Mucosa of stomach (tissue), 1 donor: ENCODE results near the gene RGS14.
A peak's percentile ranks its signal among the peaks of the same experiment; 100 is the strongest.

ENCODE experiments used
- H3K27me3 ChIP-seq: one replicate; pipeline ENCODE4 v1.7.0; 2013; ENCODE audit warnings: mild to moderate bottlenecking, low read length; ENCODE audit not compliant: control insufficient read depth, insufficient read depth
- H3K36me3 ChIP-seq: one replicate; pipeline ENCODE4 v1.7.0; 2013; ENCODE audit warnings: low read length; ENCODE audit not compliant: control insufficient read depth, insufficient read depth
- H3K4me1 ChIP-seq: one replicate; pipeline ENCODE4 v1.7.0; 2013; ENCODE audit warnings: mild to moderate bottlenecking, low read length; ENCODE audit not compliant: control insufficient read depth, insufficient read depth
- H3K4me3 ChIP-seq: one replicate; pipeline ENCODE4 v1.7.0; 2013; ENCODE audit warnings: low read length
- H3K9ac ChIP-seq: one replicate; pipeline ENCODE4 v1.7.0; 2013; ENCODE audit warnings: mild to moderate bottlenecking, low read length, moderate library complexity
- H3K9me3 ChIP-seq: one replicate; pipeline ENCODE4 v1.7.0; 2013; ENCODE audit warnings: mild to moderate bottlenecking, low read length, moderate library complexity; ENCODE audit not compliant: control insufficient read depth
- donor health status: Pancreatic carcinoma.

Gene RGS14

GRCh38 chr5:177393990-177394389 lies 36.3 kb downstream of the RGS14 start:
- no peaks in the 10 kb centered on the region for H3K9me3 ChIP-seq
- H3K9ac ChIP-seq = no peak overlapping the region
- no peak overlapping the region for H3K4me3 ChIP-seq
- peaks cover 7% of the 10 kb centered on the region for H3K4me1 ChIP-seq
- no peaks in the 10 kb centered on the region for H3K36me3 ChIP-seq
- H3K27me3 ChIP-seq = peaks cover 3% of the 10 kb centered on the region

- H3K36me3 ChIP-seq = no peaks in the 10 kb centered on the region
- peaks cover 15% of the 10 kb centered on the region for H3K27me3 ChIP-seq
- no peak overlapping the region for H3K9ac ChIP-seq
- peaks cover 12% of the 10 kb centered on the region for H3K4me1 ChIP-seq
- H3K9me3 ChIP-seq = no peaks in the 10 kb centered on the region
- no peak overlapping the region for H3K4me3 ChIP-seq
Measured at GRCh38 chr5:177396078-177396477, 38.4 kb downstream of the RGS14 start.

DNA sequence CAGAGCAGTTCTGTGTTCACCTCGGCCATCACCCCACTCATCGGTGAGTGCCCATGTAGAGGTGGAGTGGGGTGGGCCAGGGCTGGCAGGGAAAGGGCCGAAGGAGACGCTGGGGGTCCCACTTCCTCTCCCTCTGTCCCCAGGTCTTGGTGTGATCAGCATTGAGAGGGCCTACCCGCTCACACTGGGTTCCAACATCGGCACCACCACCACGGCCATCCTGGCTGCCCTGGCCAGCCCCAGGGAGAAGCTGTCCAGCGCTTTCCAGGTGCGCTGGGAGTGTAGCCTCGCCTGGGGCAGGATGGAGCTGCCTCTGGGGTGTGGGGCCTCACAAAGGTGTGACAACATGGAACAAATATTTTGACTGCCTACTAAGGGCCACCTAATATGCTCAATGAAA lies 39.1 kb downstream of the RGS14 start:
- peaks cover 12% of the 10 kb centered on the region for H3K4me1 ChIP-seq
- H3K4me3 ChIP-seq = no peak overlapping the region
- no peaks in the 10 kb centered on the region for H3K9me3 ChIP-seq
- H3K9ac ChIP-seq = no peak overlapping the region
- no peaks in the 10 kb centered on the region for H3K36me3 ChIP-seq
- peaks cover 23% of the 10 kb centered on the region for H3K27me3 ChIP-seq

DNA sequence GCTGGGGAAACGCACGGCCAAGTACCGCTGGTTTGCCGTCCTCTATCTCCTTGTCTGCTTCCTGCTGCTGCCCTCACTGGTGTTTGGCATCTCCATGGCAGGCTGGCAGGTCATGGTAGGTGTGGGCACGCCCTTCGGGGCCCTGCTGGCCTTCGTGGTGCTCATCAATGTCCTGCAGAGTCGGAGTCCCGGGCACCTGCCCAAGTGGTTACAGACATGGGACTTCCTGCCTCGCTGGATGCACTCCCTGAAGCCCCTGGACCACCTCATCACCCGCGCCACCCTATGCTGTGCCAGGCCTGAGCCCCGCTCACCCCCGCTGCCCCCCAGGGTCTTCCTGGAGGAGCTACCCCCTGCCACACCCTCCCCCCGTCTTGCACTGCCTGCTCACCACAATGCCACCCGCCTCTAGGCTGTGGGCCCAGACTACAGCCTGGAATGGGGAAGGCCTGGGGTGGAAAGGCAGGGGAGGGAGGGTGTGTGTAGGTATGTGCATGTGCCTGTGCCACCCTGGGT lies 40.2 kb downstream of the RGS14 start:
- Histone ChIP-seq H3K9ac (no peak overlapping the region), H3K4me1 (peaks cover 22% of the 10 kb centered on the region), H3K27me3 (peaks cover 34% of the 10 kb centered on the region), H3K36me3 (no peaks in the 10 kb centered on the region), H3K4me3 (no peak overlapping the region), H3K9me3 (no peaks in the 10 kb centered on the region)

DNA sequence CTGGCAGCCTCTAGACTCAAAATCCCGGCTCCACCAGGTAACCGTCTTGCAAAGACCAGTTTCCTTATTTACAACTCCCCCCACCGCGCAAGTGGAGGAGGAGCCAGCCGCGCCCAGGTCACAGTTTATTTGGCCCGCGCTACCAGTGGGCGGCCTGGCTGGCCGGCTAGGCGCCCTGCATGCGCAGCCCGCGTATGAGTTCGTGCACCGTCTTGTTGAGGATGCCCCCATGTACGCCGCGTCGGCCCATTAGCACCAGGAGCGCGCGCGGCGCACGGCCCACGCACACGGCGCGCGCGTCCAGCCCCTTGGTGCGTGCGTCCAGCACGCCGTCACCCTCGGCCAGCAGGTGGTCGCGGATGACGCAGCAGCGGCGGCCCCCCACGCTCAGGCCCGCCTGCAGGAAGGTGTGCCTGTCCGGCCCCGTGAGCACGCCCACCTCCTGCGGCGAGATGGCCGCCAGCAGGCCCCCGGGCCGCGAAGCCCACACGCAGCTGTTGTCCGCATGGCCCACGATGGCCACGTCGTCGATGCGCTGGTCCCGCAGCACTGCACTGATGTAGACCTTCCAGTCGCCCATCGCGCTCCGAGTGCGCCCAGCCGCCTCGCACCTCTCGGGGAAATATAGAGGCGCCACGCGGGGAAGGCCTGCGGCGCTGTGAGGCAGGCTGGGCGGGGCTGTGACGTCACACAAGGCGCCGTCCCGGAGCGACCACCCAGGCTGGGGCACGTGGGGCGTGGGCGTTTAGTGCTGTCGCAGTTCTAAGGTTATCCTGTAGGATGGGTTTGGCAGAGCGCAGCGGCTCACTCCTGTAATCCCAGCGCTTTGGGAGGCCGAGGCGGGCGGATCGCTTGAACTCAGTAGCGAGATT lies 42.5 kb downstream of the RGS14 start, which contains the start of gene PFN3:
Gene PFN3 (minus strand): TSS at position 665 of the 872 bp plus-strand sequence. CDS start 85 bp downstream, at position 580.
- Histone ChIP-seq H3K4me3 (no peak within 1 kb of the TSS), H3K9me3 (no peaks in the 10 kb centered on the region), H3K9ac (no peak within 1 kb of the TSS), H3K36me3 (no peaks in the 10 kb centered on the region), H3K27me3 (peaks cover 48% of the 10 kb centered on the region), H3K4me1 (peaks cover 45% of the 10 kb centered on the region)

DNA sequence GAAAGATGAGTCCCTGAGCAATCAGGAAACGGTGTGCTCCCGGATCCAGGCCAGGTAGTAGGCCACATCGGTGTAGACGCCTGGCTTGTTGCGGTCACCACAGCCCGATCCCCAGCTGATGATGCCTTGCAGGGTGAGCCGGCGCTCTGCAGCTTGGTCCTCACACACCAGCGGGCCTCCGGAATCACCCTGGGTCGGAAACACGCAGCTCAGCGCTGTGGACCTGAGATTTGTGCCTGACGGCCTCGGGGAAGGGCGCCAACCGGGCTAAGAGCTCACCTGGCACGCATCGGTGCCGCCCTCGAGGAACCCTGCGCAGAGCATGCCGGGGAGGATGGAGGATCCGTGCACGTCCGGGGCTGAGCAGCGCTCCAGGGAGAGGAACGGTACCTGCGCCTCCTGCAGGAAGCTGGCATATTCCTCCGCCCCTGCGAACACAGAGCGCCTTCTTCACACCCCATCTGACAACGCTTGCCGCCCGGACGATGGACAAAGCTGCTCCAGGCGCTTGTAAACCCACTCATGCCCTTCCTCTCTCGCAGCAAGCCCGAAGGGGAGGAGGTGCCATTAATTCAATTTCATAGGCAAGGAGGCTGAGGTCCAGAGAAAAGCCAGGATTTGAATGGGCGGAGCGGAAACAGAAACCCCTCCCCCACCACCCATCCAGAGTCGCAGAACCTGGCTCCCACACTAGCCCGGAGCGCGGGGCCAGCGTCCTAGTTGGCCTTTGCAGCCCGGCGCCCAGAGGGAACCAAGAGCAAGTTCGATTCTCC lies 44.7 kb downstream of the RGS14 start:
- Histone ChIP-seq H3K27me3 (peaks cover 47% of the 10 kb centered on the region), H3K4me3 (peak overlapping the region; percentile 49), H3K36me3 (no peaks in the 10 kb centered on the region), H3K9me3 (no peaks in the 10 kb centered on the region), H3K4me1 (peaks cover 49% of the 10 kb centered on the region), H3K9ac (no peak overlapping the region)

- peak overlapping the region; percentile 49 for H3K4me3 ChIP-seq
- no peaks in the 10 kb centered on the region for H3K36me3 ChIP-seq
- H3K9me3 ChIP-seq = no peaks in the 10 kb centered on the region
- peaks cover 49% of the 10 kb centered on the region for H3K4me1 ChIP-seq
- H3K9ac ChIP-seq = no peak overlapping the region
- H3K27me3 ChIP-seq = peaks cover 44% of the 10 kb centered on the region
Measured at GRCh38 chr5:177403102-177403791, 45.5 kb downstream of the RGS14 start.

- Histone ChIP-seq H3K4me1 (peaks cover 49% of the 10 kb centered on the region), H3K9ac (peak overlapping the region; percentile 55), H3K36me3 (no peaks in the 10 kb centered on the region), H3K9me3 (no peaks in the 10 kb centered on the region), H3K4me3 (peak overlapping the region; percentile 49), H3K27me3 (peaks cover 44% of the 10 kb centered on the region)
Measured at GRCh38 chr5:177403792-177404640, 46.3 kb downstream of the RGS14 start.

DNA sequence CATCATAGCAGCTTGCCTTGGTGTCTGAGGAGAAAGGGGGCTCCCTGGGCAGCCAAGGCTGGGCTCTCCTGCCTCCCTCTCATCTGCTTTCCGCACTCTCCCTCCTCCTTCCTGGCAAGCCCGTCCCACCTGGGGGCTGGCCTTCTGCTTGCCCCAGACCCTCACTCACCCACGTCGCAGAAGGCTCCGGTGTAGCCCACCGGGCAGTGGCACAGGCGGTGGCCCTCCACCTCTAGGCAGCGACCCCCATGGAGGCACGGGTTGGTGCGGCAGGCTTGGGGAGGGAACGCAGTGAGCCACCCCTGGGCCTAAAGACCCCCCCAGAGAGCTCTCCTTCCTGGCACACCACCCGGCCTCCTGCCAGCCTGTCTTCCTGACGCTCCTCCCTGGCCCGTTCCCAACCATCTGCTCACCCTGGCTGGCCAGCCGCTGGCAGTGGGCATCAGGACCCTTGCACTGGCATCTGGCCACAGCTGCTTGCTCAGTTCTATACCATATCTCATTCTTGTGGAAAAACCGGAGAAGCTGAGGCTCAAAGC lies 47.0 kb downstream of the RGS14 start:
- peaks cover 46% of the 10 kb centered on the region for H3K4me1 ChIP-seq
- H3K9ac ChIP-seq = peak overlapping the region; percentile 55

DNA sequence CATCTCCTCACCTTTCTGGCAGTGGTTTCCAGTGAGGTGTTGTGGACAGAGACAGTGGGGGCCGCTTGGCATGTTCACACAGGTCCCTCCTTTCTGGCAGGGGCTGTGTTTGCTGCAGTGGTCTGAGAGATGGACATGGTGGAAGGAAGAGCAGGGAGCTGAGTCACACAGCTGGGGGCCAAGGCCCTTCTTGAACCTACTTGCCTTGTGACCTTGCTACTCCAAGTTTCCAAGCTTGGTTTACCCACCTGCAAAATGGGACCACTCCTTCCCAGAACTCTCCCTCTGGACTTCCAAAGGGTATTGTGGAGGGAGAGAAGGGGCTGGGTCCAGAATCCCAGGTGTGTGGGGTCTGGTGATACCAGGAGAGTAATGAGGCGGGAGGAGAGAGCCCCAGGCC lies 47.6 kb downstream of the RGS14 start:
- Histone ChIP-seq H3K36me3 (no peaks in the 10 kb centered on the region), H3K9me3 (no peaks in the 10 kb centered on the region), H3K4me3 (no peak overlapping the region), H3K9ac (peak overlapping the region; percentile 55), H3K27me3 (peaks cover 40% of the 10 kb centered on the region), H3K4me1 (peaks cover 40% of the 10 kb centered on the region)

More for the DNA sequence above, 47.0 kb downstream of the RGS14 start:
- peak overlapping the region; percentile 49 for H3K4me3 ChIP-seq
- peaks cover 44% of the 10 kb centered on the region for H3K27me3 ChIP-seq
- no peaks in the 10 kb centered on the region for H3K36me3 ChIP-seq
- H3K9me3 ChIP-seq = no peaks in the 10 kb centered on the region

DNA sequence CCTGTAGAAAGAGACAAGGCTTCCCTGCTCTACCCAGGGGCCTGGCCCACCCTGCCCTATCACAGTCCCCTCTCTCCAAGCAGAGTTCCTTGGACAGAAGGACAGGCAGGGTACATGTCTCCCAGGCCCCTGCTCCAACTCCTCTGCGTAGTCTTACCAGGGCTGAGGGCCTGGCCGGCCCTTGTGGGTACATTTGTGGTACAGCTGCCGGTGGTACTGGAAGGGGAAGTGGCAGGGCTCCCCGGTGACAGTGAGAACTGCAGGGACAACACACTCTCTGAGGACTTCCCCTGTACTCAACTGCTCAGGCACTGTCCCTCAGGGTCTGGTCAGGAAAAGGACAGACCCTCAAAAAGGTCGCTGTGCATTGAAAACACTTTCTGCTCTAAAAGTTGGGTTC lies 48.1 kb downstream of the RGS14 start:
- Histone ChIP-seq H3K4me1 (peaks cover 37% of the 10 kb centered on the region), H3K4me3 (no peak overlapping the region), H3K36me3 (no peaks in the 10 kb centered on the region), H3K9me3 (no peaks in the 10 kb centered on the region), H3K27me3 (peaks cover 35% of the 10 kb centered on the region), H3K9ac (no peak overlapping the region)
